Stimulated activated CD8-positive, alpha-beta memory T cell treated with anti-CD3 and anti-CD28 coated beads, Interleukin-15, amount 100 ng/mL, for 48 hours (primary cell): ENCODE results near the gene SLC5A7.

Experiments used
- DNase-seq, 2 donors: peaks; one replicate each; pipeline ENCODE4 v3.0.0-alpha.2; 2020; ENCODE audit warnings: low read depth in 2 of 2

The SLC5A7 gene

GRCh38 chr2:107986278-107987217 lies at the start of gene SLC5A7:
Gene SLC5A7, plus strand, starts transcription at chr2:107986524. Its CDS starts 1,632 bp downstream, at chr2:107988156.
- no peak for DNase-seq

DNA sequence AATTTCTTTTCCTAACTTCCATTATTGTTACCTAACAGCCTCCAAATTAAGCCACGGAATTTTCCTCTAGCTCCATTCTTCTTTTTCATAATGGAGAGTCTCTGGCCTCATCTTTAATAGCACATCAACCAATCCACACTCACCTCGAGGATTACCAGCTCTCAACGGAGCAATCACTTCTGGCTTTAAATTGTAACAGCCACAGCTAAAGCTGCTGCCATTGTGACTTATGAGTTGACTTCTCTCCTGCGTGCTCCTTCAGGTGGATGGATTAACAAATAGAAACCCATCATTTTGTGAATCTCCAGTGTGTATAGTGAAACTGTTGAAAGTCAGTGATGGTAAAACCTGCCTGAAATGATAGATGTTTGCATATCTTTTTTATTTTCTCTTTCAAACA lies 24.9 kb upstream of the SLC5A7 start:
- DNase-seq = no peak

DNA sequence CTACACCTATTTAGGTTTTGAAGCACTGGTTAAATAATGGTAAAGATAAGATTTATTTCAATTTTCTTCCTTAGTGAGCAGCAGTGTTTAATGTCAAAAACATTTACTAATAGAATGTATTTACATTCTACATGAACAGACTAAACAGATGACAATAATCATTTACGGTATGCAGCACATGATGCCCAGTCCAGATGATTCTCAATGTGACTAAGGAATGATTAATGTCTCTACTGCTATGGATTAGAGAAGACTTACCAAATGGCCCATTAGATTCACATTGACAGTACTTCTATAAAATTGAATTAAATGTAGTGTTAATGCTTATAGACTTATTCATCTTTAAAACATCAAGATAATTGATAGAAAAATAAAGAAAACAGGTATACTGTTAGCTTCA lies 22.1 kb upstream of the SLC5A7 start:
- DNase-seq = no peak

- no peak for DNase-seq
Measured at GRCh38 chr2:107984707-107985106, 1.6 kb upstream of the SLC5A7 start.

DNA sequence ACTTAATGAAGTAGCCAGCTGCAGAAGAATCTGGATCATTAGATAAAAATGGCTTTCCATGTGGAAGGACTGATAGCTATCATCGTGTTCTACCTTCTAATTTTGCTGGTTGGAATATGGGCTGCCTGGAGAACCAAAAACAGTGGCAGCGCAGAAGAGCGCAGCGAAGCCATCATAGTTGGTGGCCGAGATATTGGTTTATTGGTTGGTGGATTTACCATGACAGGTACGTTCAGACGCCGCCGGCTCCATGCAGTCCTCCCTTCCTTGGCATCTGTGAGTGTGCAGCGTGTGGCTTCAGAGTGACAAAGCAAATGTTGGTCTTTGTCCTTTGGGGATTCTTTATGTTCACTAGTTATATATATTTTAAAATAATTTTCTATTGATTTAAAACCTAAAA lies 1.8 kb downstream of the SLC5A7 start:
- DNase-seq = no peak

DNA sequence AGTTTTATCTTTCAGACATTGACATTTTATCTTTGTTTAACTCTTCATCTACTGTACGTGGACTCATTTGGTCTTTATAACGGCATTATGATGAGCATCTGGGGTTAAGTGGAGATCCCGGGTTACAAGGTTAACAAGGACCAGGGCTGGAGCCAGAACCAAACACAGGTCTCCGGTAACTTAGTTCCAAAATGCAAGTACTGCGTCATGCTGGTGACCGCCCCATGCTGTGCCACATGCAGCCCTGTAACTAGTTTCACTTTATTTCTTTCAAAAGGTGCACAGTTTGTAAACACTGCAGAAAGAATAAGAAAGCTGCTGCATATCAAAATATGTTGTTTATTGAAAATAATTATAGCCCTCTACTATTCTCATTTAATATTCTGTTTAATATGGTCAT lies 3.1 kb downstream of the SLC5A7 start:
- no peak for DNase-seq

DNA sequence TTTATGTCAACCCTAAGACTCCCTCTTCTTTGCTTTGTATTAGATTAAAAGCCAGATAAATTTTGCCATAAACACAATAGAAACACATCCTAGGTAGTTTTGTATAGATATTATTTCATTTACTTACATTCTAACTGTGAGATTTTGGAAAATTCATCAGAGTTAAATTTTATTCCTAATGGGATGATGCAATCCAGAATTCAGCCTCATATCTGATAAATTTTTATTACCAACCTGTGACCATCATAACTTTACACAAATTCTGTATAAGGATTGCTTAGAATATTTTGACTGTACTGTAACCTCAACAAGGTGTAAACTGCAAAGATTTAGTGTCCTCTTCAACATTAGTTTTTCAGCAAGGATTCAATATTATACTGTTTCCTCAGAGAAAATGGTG lies 4.4 kb downstream of the SLC5A7 start:
- DNase-seq = no peak

GRCh38 chr2:107992069-107992468 lies 5.7 kb downstream of the SLC5A7 start:
- DNase-seq = no peak

DNA sequence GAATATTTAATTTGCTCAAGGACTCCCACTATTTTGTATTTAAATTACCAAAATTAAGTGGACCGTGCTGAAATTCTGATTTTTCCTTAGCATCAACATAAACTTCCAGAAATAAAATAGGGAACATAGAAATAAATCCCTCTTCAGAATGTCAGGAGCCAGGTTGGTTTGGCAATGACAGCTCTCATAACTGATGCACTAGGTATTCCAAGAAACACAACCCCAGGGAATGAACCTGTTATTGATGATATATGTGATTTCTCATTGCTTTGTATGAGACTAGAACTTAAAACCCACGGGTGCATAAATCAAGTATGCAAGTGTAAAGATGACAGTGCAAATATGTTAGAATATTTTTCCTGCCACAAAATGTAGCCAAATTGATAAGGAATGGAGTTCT lies 12.8 kb downstream of the SLC5A7 start:
- DNase-seq = no peak

GRCh38 chr2:108010912-108011591 lies 24.7 kb downstream of the SLC5A7 start:
- no peak for DNase-seq

DNA sequence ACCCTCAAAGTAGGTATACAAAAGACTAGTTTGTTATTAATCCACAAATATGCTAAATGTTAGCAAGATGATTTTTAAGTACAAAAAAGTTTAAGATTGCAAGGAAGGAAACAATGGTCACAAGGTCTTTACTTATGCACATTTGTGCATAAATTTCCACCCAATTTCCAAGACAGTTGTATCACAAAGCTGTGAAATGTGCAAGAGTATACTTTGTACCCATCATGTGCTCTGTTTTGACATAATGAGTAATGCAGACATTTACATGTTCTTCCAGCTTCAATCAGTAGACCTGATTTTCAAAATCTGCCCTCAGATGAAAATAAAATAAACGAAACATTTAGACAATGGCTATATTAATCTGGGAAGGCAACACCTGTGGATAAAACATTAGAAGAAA lies 27.0 kb downstream of the SLC5A7 start:
- no peak for DNase-seq

DNA sequence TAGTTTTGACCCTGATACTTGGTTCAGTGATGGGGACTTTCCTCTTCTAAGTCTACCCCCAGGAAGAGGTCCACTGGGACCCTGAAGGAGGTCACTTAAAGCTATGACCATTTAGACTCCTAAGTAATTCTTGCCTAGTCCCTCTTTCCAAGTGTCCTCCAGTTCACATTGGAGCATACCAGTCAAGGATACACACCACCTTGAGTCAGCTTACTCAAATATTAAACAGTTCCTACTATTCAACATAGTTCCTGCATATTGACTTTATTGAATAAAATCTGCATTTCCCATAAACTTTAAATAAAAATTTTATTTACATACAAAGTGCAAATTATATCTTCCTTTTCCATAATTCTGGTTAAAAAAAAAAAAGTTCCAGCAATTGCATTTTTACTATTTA lies 36.3 kb downstream of the SLC5A7 start:
- DNase-seq = no peak

DNA sequence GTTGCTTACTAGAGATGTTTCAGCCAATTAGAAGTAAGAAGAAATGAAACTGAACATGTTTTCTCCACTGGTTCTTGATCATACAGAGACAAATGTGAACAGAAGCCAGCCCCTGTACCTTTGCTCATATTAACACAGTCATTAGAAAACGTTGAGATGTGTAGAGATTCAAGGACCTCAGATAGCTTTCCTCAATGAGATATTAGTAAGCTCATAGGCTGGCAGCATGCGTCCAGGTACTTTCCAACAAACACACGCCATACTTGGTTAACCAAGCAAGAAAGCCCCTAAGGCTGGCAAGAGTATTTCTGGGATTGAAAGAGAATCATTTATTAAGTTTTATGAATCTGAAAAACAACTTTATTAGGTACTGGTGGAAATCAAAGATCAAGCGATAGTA lies 37.5 kb downstream of the SLC5A7 start:
- DNase-seq = no peak

- no peak for DNase-seq
Measured at GRCh38 chr2:108026092-108026794, 39.9 kb downstream of the SLC5A7 start.

GRCh38 chr2:108029496-108029895 lies 43.2 kb downstream of the SLC5A7 start:
- no peak for DNase-seq

- DNase-seq = no peak
Measured at GRCh38 chr2:108029912-108030311, 43.6 kb downstream of the SLC5A7 start.

DNA sequence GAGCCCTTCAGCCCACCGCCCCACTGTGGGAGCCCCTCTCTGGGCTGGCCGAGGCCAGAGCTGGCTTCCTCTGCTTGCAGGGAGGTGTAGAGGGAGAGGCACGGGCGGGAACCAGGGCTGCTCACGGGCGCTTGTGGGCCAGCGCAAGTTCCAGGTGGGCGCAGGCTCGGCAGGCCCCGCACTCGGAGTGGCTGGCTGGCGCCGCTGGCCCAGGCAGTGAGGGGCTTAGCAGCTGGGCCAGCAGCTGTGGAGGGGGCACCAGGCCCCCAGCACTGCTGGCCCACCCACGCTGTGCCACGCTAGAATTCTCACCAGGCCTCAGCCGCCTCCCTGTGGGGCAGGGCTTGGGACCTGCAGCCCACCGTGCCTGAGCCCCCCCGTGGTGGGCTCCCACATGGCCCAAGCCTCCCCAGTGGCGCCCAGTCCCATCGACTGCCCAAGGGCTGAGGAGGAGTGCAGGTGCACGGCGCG lies 45.2 kb downstream of the SLC5A7 start:
- DNase-seq = no peak

DNA sequence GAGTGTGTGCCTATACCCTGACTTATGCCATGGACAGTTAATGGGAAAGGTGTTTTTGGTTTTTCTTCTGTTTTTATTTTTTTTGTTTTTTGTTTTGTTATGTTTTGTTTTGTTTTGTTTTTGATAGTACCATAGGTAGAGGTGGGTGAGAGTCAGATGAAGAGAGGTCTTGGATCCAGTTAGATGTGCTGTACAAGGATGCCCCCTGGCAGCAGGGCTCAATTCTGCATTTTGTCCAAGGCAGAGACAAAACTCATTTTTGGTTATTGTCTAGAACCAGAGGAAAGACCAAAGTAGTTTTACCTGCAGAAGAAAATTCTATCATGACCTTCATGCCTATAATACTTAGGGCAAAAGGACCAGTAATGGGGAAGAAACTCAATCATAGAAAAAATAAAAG lies 48.5 kb downstream of the SLC5A7 start:
- no peak for DNase-seq

DNA sequence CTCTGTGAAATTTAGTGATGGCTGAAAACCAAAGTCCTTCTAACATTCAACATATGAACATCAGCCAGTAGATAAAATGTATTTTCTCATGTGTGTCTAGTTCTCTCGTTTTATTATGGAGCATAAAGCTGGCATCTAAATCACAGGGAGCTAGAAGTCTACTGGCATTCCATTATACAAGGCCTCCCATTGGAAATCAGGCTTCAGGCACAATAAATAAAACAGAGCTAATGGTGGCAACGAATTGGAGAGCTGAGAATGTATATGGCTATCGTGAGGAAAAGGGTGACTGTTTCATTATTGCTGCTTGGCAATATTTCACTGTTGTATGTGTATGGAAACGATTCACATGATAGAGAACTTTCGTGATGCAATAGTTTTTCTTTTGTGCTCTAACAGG lies 62.4 kb downstream of the SLC5A7 start:
- DNase-seq = no peak

DNA sequence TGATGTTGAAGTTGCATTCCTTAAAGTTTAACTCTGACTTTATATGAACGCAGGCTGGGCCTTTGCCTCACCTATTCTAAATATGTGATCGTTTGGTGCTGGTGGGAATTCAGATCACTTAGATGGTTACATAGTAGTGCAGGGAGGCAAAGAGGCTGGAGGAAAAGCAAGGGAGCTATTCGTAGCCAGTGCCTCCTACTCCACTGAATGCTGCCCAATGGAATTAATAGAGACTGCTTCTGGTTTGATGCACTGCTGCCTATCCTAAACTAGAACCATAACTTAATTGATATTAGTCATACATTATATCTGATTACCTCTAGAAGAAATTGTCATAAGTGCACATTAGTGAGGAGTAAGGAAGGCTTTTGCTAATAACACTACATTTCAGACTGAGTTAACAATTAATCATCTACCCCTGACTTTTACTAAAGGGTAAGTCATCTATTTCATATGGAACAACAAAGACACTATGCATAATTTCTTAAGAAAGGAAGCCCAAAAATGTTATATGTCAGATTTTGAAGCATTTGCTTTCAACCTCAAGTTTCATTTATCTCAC lies 72.3 kb downstream of the SLC5A7 start:
- no peak for DNase-seq

- no peak for DNase-seq
Measured at GRCh38 chr2:108061439-108062042, 75.2 kb downstream of the SLC5A7 start.
